ENCODE results near the gene MRPL20.

MRPL20 gene

GRCh38 chr1:1359664-1360468, 47.2 kb downstream of the MRPL20 start:
- peak; percentile 62 for ATAC-seq

GRCh38 chr1:1359308-1359663, 47.8 kb downstream of the MRPL20 start:
- TF ChIP-seq SNAI2 (CRISPR knock-in tag; IDR thresholded peaks at IDR 0.05) (no peak), TOX (CRISPR knock-in tag; IDR thresholded peaks at IDR 0.05; ENCODE audit: borderline replicate concordance) (no peak)
- ATAC-seq, result peak; percentile 8; the same call in 2 of the 3 replicates

More at GRCh38 chr1:1359664-1360468, 47.2 kb downstream of the MRPL20 start:
- TF ChIP-seq TCF4 (CRISPR knock-in tag; IDR thresholded peaks at IDR 0.05; ENCODE audit: borderline replicate concordance) (peak; percentile 75; the same call in 1 of the 2 replicates), ZNF70 (CRISPR knock-in tag; IDR thresholded peaks at IDR 0.05) (0 out of 2 replicates have a peak, but pooled peaks have one; percentile 6), ZFP30 (CRISPR knock-in tag; IDR thresholded peaks at IDR 0.05) (no peak), ZNF565 (CRISPR knock-in tag; conservative IDR thresholded peaks at IDR 0.05; ENCODE audit: low read depth) (0 out of 2 replicates have a peak, but pooled peaks have one; percentile 10)

- no peak for ATAC-seq
Measured at GRCh38 chr1:1358433-1359271, 48.4 kb downstream of the MRPL20 start, which contains the start of gene MXRA8. Gene MXRA8 (minus strand): TSS chr1:1358555. CDS start chr1:1358504, 51 bp downstream.

More at GRCh38 chr1:1358433-1359271, 48.4 kb downstream of the MRPL20 start, which contains the start of gene MXRA8:
- TF ChIP-seq PPARA (CRISPR knock-in tag; IDR thresholded peaks at IDR 0.05; ENCODE audit: borderline replicate concordance) (no peak), TSHZ2 (CRISPR knock-in tag; IDR thresholded peaks at IDR 0.05) (no peak), SNAI2 (CRISPR knock-in tag; IDR thresholded peaks at IDR 0.05) (no peak), POU6F1 (CRISPR knock-in tag; IDR thresholded peaks at IDR 0.05; ENCODE audit: borderline replicate concordance, low read depth) (no peak), ZFP3 (CRISPR knock-in tag; IDR thresholded peaks at IDR 0.05) (no peak), CSDC2 (CRISPR knock-in tag; IDR thresholded peaks at IDR 0.05) (no peak), ZNF565 (CRISPR knock-in tag; conservative IDR thresholded peaks at IDR 0.05; ENCODE audit: low read depth) (no peak), ARNTL (CRISPR knock-in tag; IDR thresholded peaks at IDR 0.05; ENCODE audit: borderline replicate concordance, low read depth) (no peak), CSRNP3 (CRISPR knock-in tag; IDR thresholded peaks at IDR 0.05) (no peak), GLIS3 (CRISPR knock-in tag; IDR thresholded peaks at IDR 0.05) (no peak), ZC3H10 (CRISPR knock-in tag; IDR thresholded peaks at IDR 0.05) (no peak), ISL1 (CRISPR knock-in tag; IDR thresholded peaks at IDR 0.05) (no peak)

Data from SK-N-SH treated with all-trans-retinoic acid at 6 μM for 48 hours (cell line).